OCI-LY7 (cell line): ENCODE data around the gene ASMTL. TPM values are rescaled to one million over a fixed set of nuclear protein-coding genes. Genes with fewer than 3 reads are reported as not detected.

Experiments
- BruUV-seq: library from RNA; stranded (reverse); fragments of 400-500 nt; replicated peaks from 2 replicates; lab custom pipeline; 2021; lab: Mats Ljungman, UMichigan
- CTCF ChIA-PET: fragments of 300-600 bp; sonication (Branson Sonifier 250); formaldehyde crosslinking; loops from one replicate; lab custom pipeline; 2022; ENCODE audit warnings: antibody characterized with exemption; ENCODE audit not compliant: unreplicated experiment; lab: Charles Lee
- POLR2A ChIA-PET: fragments of 300-600 bp; sonication (Branson Sonifier 250); formaldehyde crosslinking; loops from one replicate; lab custom pipeline; 2022; ENCODE audit warnings: antibody characterized with exemption; lab: Charles Lee
- DNase-seq: peaks from one replicate; pipeline ENCODE4 v3.0.0-alpha.2; 2015; ENCODE audit warnings: low spot score
- H2AFZ ChIP-seq: fragments of 200-600 bp; sonication (generic), shearing (Covaris generic); 2 replicates; pipeline ENCODE4 v1.6.1; 2014; ENCODE audit warnings: mild to moderate bottlenecking, antibody characterized with exemption, low read length, moderate library complexity
- H3K27ac ChIP-seq: fragments of 200-600 bp; sonication (generic); 2 replicates; pipeline ENCODE4 v1.5.1; 2014; ENCODE audit warnings: mixed run types, low read depth, mild to moderate bottlenecking, moderate library complexity, low read length, inconsistent platforms; ENCODE audit not compliant: poor library complexity, severe bottlenecking
- H3K36me3 ChIP-seq: fragments of 200-600 bp; sonication (generic); 2 replicates; pipeline ENCODE4 v1.6.1; 2014; ENCODE audit warnings: mild to moderate bottlenecking, antibody characterized with exemption, low read length, moderate library complexity, mixed read lengths; ENCODE audit not compliant: insufficient read depth
- H3K4me1 ChIP-seq: fragments of 200-600 bp; sonication (generic); 2 replicates; pipeline ENCODE4 v1.5.1; 2014; ENCODE audit warnings: mild to moderate bottlenecking, low read length; ENCODE audit not compliant: insufficient read depth, poor library complexity, severe bottlenecking
- H3K4me2 ChIP-seq: fragments of 200-600 bp; sonication (generic); 2 replicates; pipeline ENCODE4 v1.6.1; 2014; ENCODE audit warnings: mild to moderate bottlenecking, low read length
- H3K4me3 ChIP-seq: fragments of 200-600 bp; sonication (generic); 2 replicates; pipeline ENCODE4 v1.5.1; 2014; ENCODE audit warnings: mild to moderate bottlenecking, low read depth, low read length; ENCODE audit not compliant: poor library complexity, severe bottlenecking
- H3K79me2 ChIP-seq: fragments of 200-600 bp; sonication (generic); 2 replicates; pipeline ENCODE4 v1.6.1; 2016; ENCODE audit warnings: low read depth, mild to moderate bottlenecking, low read length, moderate library complexity, mixed read lengths; ENCODE audit not compliant: insufficient read depth
- H3K9me2 ChIP-seq: fragments of 200-600 bp; sonication (generic); 2 replicates; pipeline ENCODE4 v1.6.1; 2016; ENCODE audit warnings: mild to moderate bottlenecking, low read length, mixed read lengths; ENCODE audit not compliant: insufficient read depth
- H3K9me3 ChIP-seq: fragments of 200-600 bp; sonication (generic); 2 replicates; pipeline ENCODE4 v1.6.1; 2014; ENCODE audit warnings: mild to moderate bottlenecking, mixed run types, low read length, mixed read lengths
- H4K20me1 ChIP-seq: fragments of 200-600 bp; sonication (generic); 2 replicates; pipeline ENCODE4 v1.6.1; 2014; ENCODE audit warnings: mild to moderate bottlenecking, antibody characterized with exemption, low read length, moderate library complexity, mixed read lengths; ENCODE audit not compliant: insufficient read depth
- EZH2phosphoT487 ChIP-seq: fragments of 200-600 bp; sonication (generic); IDR thresholded peaks from 2 replicates; pipeline ENCODE4 v1.6.1; 2018; ENCODE audit warnings: low read depth, borderline replicate concordance, mild to moderate bottlenecking, mixed run types, antibody characterized with exemption, low read length, moderate library complexity, mixed read lengths
- intact Hi-C: fragments of 100-400 bp; cut with micrococcal nuclease; formaldehyde crosslinking; loops from one replicate; pipeline ENCODE4 v1.10.0; 2022; ENCODE audit not compliant: unreplicated experiment
- total RNA-seq, 2 experiments: library from RNA; depleted of rRNA in 1 of 2; stranded (reverse); fragments of >200 nt in 1 of 2; shearing (Covaris generic) in 1 of 2; gene quantifications; 2 replicates each; pipeline ENCODE4 v1.2.3, GENCODE V29; 2014 to 2022
- TF ChIP-seq, protein P1 (sequence below): fragments of 200-600 bp; sonication (generic); conservative IDR thresholded peaks from 2 replicates; pipeline ENCODE4 v1.5.1; 2014; ENCODE audit warnings: mild to moderate bottlenecking, antibody characterized with exemption, low read length, moderate library complexity, mixed read lengths

ASMTL gene
- total RNA-seq, 2 experiments from 2014 or later, result 17.2 to 37.0 TPM

- TF ChIP-seq EZH2phosphoT487, result no peak
- TF ChIP-seq, protein P1, sequence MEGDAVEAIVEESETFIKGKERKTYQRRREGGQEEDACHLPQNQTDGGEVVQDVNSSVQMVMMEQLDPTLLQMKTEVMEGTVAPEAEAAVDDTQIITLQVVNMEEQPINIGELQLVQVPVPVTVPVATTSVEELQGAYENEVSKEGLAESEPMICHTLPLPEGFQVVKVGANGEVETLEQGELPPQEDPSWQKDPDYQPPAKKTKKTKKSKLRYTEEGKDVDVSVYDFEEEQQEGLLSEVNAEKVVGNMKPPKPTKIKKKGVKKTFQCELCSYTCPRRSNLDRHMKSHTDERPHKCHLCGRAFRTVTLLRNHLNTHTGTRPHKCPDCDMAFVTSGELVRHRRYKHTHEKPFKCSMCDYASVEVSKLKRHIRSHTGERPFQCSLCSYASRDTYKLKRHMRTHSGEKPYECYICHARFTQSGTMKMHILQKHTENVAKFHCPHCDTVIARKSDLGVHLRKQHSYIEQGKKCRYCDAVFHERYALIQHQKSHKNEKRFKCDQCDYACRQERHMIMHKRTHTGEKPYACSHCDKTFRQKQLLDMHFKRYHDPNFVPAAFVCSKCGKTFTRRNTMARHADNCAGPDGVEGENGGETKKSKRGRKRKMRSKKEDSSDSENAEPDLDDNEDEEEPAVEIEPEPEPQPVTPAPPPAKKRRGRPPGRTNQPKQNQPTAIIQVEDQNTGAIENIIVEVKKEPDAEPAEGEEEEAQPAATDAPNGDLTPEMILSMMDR, result no peak
- Histone ChIP-seq H3K36me3 (no peaks in the 10 kb centered on the region), H3K9me3 (no peaks in the 10 kb centered on the region)
Measured at GRCh38 chrX:1360171-1360570, 92.5 kb downstream of the ASMTL start.

GRCh38 chrX:1359477-1359873 lies 93.2 kb downstream of the ASMTL start:
- no peaks in the 10 kb centered on the region for H3K79me2 ChIP-seq
- no peak overlapping the region for H3K4me2 ChIP-seq
- H3K4me3 ChIP-seq, result no peak overlapping the region
- H3K9me2 ChIP-seq, result no peaks in the 10 kb centered on the region
- BruUV-seq, result no TSS peak
- no peaks in the 10 kb centered on the region for H3K9me3 ChIP-seq
- H2AFZ ChIP-seq, result no peak overlapping the region
- CTCF ChIA-PET, result no interaction called here
- no peaks in the 10 kb centered on the region for H3K36me3 ChIP-seq
- peaks cover 11% of the 10 kb centered on the region for H3K4me1 ChIP-seq
- H4K20me1 ChIP-seq, result no peaks in the 10 kb centered on the region
- no peak for DNase-seq
- intact Hi-C loops, result no loop called here
- POLR2A ChIA-PET, result no interaction called here
- H3K27ac ChIP-seq, result no peak overlapping the region
- TF ChIP-seq, protein P1, result no peak
- TF ChIP-seq EZH2phosphoT487, result no peak

More at GRCh38 chrX:1360171-1360570, 92.5 kb downstream of the ASMTL start:
- ChIA-PET POLR2A (no interaction called here), CTCF (no interaction called here)
- Histone ChIP-seq H3K27ac (no peak overlapping the region), H2AFZ (no peak overlapping the region), H4K20me1 (no peaks in the 10 kb centered on the region), H3K79me2 (no peaks in the 10 kb centered on the region), H3K4me1 (peaks cover 10% of the 10 kb centered on the region), H3K9me2 (no peaks in the 10 kb centered on the region), H3K4me2 (no peak overlapping the region), H3K4me3 (no peak overlapping the region)
- intact Hi-C loops, result no loop called here
- no peak for DNase-seq
- BruUV-seq, result no TSS peak

DNA sequence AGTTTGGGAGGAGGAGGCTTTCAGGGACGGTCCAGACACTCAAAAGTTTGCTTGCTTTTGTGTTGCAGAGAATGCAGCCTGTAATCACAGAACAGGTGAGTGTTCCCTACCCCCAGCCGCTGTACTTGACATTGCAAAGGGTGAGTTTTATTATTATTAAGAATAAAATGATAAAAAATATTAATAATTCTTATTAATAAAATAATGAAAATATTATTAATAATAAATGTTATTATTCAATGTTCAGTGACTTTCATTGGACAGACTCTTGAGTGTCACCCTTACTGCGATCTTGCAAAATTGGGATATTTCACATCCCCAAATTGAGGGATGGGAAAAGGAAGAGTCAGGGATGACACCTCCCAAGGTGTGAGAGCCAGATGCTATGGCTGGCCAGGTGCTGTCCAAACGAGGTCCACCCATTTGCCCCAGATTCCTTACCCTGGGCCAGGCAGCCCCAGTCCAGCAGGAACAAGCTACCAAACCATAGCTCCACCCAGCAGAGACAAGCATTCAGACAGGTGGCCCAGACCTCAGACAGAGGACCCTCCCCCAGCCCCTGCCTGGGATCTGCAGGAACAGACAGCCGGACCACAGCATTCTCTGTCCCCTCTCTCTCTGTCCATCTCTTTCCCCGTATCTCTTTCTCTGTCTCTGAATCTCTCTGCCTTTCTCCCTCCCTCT lies 93.8 kb downstream of the ASMTL start:
- H3K4me3 ChIP-seq, result no peak overlapping the region
- H3K36me3 ChIP-seq, result no peaks in the 10 kb centered on the region
- H3K4me1 ChIP-seq, result peaks cover 11% of the 10 kb centered on the region
- no peak overlapping the region for H3K27ac ChIP-seq
- intact Hi-C loops, result no loop called here
- no peak overlapping the region for H3K4me2 ChIP-seq
- CTCF ChIA-PET, result no interaction called here
- BruUV-seq, result no TSS peak
- no peak overlapping the region for H2AFZ ChIP-seq
- no peak for DNase-seq
- POLR2A ChIA-PET, result no interaction called here
- H4K20me1 ChIP-seq, result no peaks in the 10 kb centered on the region
- no peaks in the 10 kb centered on the region for H3K9me3 ChIP-seq
- H3K79me2 ChIP-seq, result no peaks in the 10 kb centered on the region
- TF ChIP-seq EZH2phosphoT487, result no peak
- TF ChIP-seq, protein P1, result no peak
- no peaks in the 10 kb centered on the region for H3K9me2 ChIP-seq
